ENCODE measurements around the gene MED22.

MED22 gene

GRCh38 chr9:133371261-133371711 lies 23.4 kb upstream of the MED22 start:
- H3K4me1 ChIP-seq (ENCODE audit: insufficient read depth, low read length), result peaks cover 6% of the 10 kb centered on the region
- no peak overlapping the region for H3K4me3 ChIP-seq (ENCODE audit: low read length)
- peaks cover 39% of the 10 kb centered on the region for H3K36me3 ChIP-seq (ENCODE audit: insufficient read depth, low read length)

GRCh38 chr9:133370685-133371084 lies 22.8 kb upstream of the MED22 start:
- H3K9me3 ChIP-seq (ENCODE audit: low read length), result no peaks in the 10 kb centered on the region
- peaks cover 6% of the 10 kb centered on the region for H3K4me1 ChIP-seq (ENCODE audit: insufficient read depth, low read length)
- H3K4me3 ChIP-seq (ENCODE audit: low read length), result no peak overlapping the region
- H3K36me3 ChIP-seq (ENCODE audit: insufficient read depth, low read length), result peaks cover 45% of the 10 kb centered on the region
- no peaks in the 10 kb centered on the region for H3K27me3 ChIP-seq (ENCODE audit: insufficient read depth, low read length)
- H2AFZ ChIP-seq (ENCODE audit: low read depth, low read length), result no peak overlapping the region

More at GRCh38 chr9:133371261-133371711, 23.4 kb upstream of the MED22 start:
- Histone ChIP-seq H2AFZ (ENCODE audit: low read depth, low read length) (no peak overlapping the region), H3K27me3 (ENCODE audit: insufficient read depth, low read length) (no peaks in the 10 kb centered on the region), H3K9me3 (ENCODE audit: low read length) (no peaks in the 10 kb centered on the region)

GRCh38 chr9:133369933-133370332 lies 22.0 kb upstream of the MED22 start:
- H3K9me3 ChIP-seq (ENCODE audit: low read length), result no peaks in the 10 kb centered on the region
- H3K27me3 ChIP-seq (ENCODE audit: insufficient read depth, low read length), result no peaks in the 10 kb centered on the region
- H2AFZ ChIP-seq (ENCODE audit: low read depth, low read length), result no peak overlapping the region
- no peak overlapping the region for H3K4me3 ChIP-seq (ENCODE audit: low read length)
- peaks cover 53% of the 10 kb centered on the region for H3K36me3 ChIP-seq (ENCODE audit: insufficient read depth, low read length)
- peaks cover 5% of the 10 kb centered on the region for H3K4me1 ChIP-seq (ENCODE audit: insufficient read depth, low read length)

GRCh38 chr9:133369422-133369821 lies 21.5 kb upstream of the MED22 start:
- Histone ChIP-seq H2AFZ (ENCODE audit: low read depth, low read length) (no peak overlapping the region), H3K4me1 (ENCODE audit: insufficient read depth, low read length) (no peaks in the 10 kb centered on the region), H3K27me3 (ENCODE audit: insufficient read depth, low read length) (no peaks in the 10 kb centered on the region), H3K4me3 (ENCODE audit: low read length) (no peak overlapping the region), H3K36me3 (ENCODE audit: insufficient read depth, low read length) (peaks cover 53% of the 10 kb centered on the region), H3K9me3 (ENCODE audit: low read length) (no peaks in the 10 kb centered on the region)

GRCh38 chr9:133368249-133368881 lies 20.4 kb upstream of the MED22 start:
- Histone ChIP-seq H2AFZ (ENCODE audit: low read depth, low read length) (no peak overlapping the region), H3K36me3 (ENCODE audit: insufficient read depth, low read length) (peaks cover 63% of the 10 kb centered on the region), H3K4me1 (ENCODE audit: insufficient read depth, low read length) (no peaks in the 10 kb centered on the region), H3K27me3 (ENCODE audit: insufficient read depth, low read length) (no peaks in the 10 kb centered on the region), H3K4me3 (ENCODE audit: low read length) (no peak overlapping the region), H3K9me3 (ENCODE audit: low read length) (no peaks in the 10 kb centered on the region)

- H3K9me3 ChIP-seq (ENCODE audit: low read length), result no peaks in the 10 kb centered on the region
- peaks cover 65% of the 10 kb centered on the region for H3K36me3 ChIP-seq (ENCODE audit: insufficient read depth, low read length)
- H2AFZ ChIP-seq (ENCODE audit: low read depth, low read length), result no peak overlapping the region
- no peaks in the 10 kb centered on the region for H3K4me1 ChIP-seq (ENCODE audit: insufficient read depth, low read length)
- no peak overlapping the region for H3K4me3 ChIP-seq (ENCODE audit: low read length)
- H3K27me3 ChIP-seq (ENCODE audit: insufficient read depth, low read length), result no peaks in the 10 kb centered on the region
Observed at GRCh38 chr9:133367778-133368177, 19.8 kb upstream of the MED22 start.

- Histone ChIP-seq H3K27me3 (ENCODE audit: insufficient read depth, low read length) (no peaks in the 10 kb centered on the region), H3K9me3 (ENCODE audit: low read length) (no peaks in the 10 kb centered on the region), H2AFZ (ENCODE audit: low read depth, low read length) (no peak overlapping the region), H3K4me1 (ENCODE audit: insufficient read depth, low read length) (no peaks in the 10 kb centered on the region), H3K4me3 (ENCODE audit: low read length) (no peak overlapping the region), H3K36me3 (ENCODE audit: insufficient read depth, low read length) (peaks cover 65% of the 10 kb centered on the region)
Observed at GRCh38 chr9:133367221-133367620, 19.3 kb upstream of the MED22 start.

GRCh38 chr9:133366435-133366834 lies 18.5 kb upstream of the MED22 start:
- peaks cover 68% of the 10 kb centered on the region for H3K36me3 ChIP-seq (ENCODE audit: insufficient read depth, low read length)
- H3K9me3 ChIP-seq (ENCODE audit: low read length), result no peaks in the 10 kb centered on the region

GRCh38 chr9:133362359-133363044 lies 14.6 kb upstream of the MED22 start:
- peaks cover 88% of the 10 kb centered on the region for H3K36me3 ChIP-seq (ENCODE audit: insufficient read depth, low read length)
- no peaks in the 10 kb centered on the region for H3K9me3 ChIP-seq (ENCODE audit: low read length)
- H3K4me3 ChIP-seq (ENCODE audit: low read length), result no peak overlapping the region
- no peak overlapping the region for H2AFZ ChIP-seq (ENCODE audit: low read depth, low read length)
- H3K4me1 ChIP-seq (ENCODE audit: insufficient read depth, low read length), result peaks cover 5% of the 10 kb centered on the region
- no peaks in the 10 kb centered on the region for H3K27me3 ChIP-seq (ENCODE audit: insufficient read depth, low read length)

More at GRCh38 chr9:133366435-133366834, 18.5 kb upstream of the MED22 start:
- H3K4me1 ChIP-seq (ENCODE audit: insufficient read depth, low read length), result no peaks in the 10 kb centered on the region
- H3K27me3 ChIP-seq (ENCODE audit: insufficient read depth, low read length), result no peaks in the 10 kb centered on the region
- H2AFZ ChIP-seq (ENCODE audit: low read depth, low read length), result no peak overlapping the region
- no peak overlapping the region for H3K4me3 ChIP-seq (ENCODE audit: low read length)

GRCh38 chr9:133361507-133362092 lies 13.7 kb upstream of the MED22 start:
- no peaks in the 10 kb centered on the region for H3K27me3 ChIP-seq (ENCODE audit: insufficient read depth, low read length)

GRCh38 chr9:133360400-133361393 lies 12.8 kb upstream of the MED22 start:
- no peak overlapping the region for H3K4me3 ChIP-seq (ENCODE audit: low read length)

More at GRCh38 chr9:133361507-133362092, 13.7 kb upstream of the MED22 start:
- no peak overlapping the region for H3K4me3 ChIP-seq (ENCODE audit: low read length)
- peaks cover 12% of the 10 kb centered on the region for H3K4me1 ChIP-seq (ENCODE audit: insufficient read depth, low read length)
- peaks cover 81% of the 10 kb centered on the region for H3K36me3 ChIP-seq (ENCODE audit: insufficient read depth, low read length)
- no peaks in the 10 kb centered on the region for H3K9me3 ChIP-seq (ENCODE audit: low read length)
- no peak overlapping the region for H2AFZ ChIP-seq (ENCODE audit: low read depth, low read length)

GRCh38 chr9:133359399-133360175 lies 11.7 kb upstream of the MED22 start:
- no peaks in the 10 kb centered on the region for H3K9me3 ChIP-seq (ENCODE audit: low read length)
- H3K36me3 ChIP-seq (ENCODE audit: insufficient read depth, low read length), result peaks cover 64% of the 10 kb centered on the region
- no peaks in the 10 kb centered on the region for H3K27me3 ChIP-seq (ENCODE audit: insufficient read depth, low read length)
- no peak overlapping the region for H2AFZ ChIP-seq (ENCODE audit: low read depth, low read length)
- H3K4me1 ChIP-seq (ENCODE audit: insufficient read depth, low read length), result peaks cover 14% of the 10 kb centered on the region
- H3K4me3 ChIP-seq (ENCODE audit: low read length), result no peak overlapping the region

More at GRCh38 chr9:133360400-133361393, 12.8 kb upstream of the MED22 start:
- Histone ChIP-seq H3K4me1 (ENCODE audit: insufficient read depth, low read length) (peaks cover 12% of the 10 kb centered on the region), H3K36me3 (ENCODE audit: insufficient read depth, low read length) (peaks cover 72% of the 10 kb centered on the region), H3K9me3 (ENCODE audit: low read length) (no peaks in the 10 kb centered on the region), H3K27me3 (ENCODE audit: insufficient read depth, low read length) (no peaks in the 10 kb centered on the region), H2AFZ (ENCODE audit: low read depth, low read length) (no peak overlapping the region)

Data from neuron (in vitro differentiated cells).